ENCODE measurements around the gene MAMSTR.

DNA sequence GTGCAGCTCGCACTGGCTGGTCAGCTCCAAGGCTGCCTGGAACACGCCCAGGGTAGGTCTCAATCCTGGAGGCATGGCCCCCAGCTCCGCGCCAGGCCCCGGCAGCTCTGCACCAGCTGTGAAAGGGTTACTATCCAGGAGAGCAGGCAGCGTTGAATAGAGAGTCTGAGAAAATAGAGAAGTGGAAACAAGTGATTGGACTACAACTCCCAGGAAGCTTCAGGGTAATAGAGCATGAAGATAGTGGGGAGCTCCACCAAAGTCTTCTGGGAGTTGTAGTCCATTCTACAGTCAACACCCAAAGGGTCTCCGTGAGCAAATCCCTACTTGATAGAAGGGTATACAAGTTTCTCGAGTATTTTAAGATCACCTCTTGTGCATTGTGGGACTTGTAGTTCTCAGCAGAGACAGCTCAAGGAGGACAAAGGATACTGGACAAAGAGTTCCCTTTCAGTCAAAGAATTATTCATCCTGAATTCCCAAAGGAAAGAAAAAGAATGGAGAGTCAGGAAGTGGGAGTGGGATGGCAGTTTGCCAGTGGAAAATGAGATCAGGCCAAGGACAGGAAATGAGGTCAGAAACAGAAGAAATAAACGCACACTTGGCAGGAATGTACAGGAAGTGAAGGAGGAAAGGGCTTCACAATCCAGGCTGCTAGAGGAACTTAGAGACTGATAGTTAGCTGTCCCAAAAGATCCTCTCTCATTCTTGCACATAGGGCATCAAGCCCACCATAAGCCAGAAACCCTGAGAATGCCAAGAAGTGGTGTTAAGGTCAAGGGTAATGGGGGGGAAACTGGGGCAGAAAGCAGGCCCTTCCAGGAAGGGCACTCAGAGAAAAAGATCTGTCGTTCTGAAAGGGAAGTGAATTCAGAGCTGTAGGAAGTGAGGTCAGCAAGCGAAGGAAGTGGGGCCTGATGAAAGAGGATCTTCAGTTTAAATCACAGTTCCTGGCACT is 5.5 kb upstream of the MAMSTR start:
- TF ChIP-seq, protein P1, sequence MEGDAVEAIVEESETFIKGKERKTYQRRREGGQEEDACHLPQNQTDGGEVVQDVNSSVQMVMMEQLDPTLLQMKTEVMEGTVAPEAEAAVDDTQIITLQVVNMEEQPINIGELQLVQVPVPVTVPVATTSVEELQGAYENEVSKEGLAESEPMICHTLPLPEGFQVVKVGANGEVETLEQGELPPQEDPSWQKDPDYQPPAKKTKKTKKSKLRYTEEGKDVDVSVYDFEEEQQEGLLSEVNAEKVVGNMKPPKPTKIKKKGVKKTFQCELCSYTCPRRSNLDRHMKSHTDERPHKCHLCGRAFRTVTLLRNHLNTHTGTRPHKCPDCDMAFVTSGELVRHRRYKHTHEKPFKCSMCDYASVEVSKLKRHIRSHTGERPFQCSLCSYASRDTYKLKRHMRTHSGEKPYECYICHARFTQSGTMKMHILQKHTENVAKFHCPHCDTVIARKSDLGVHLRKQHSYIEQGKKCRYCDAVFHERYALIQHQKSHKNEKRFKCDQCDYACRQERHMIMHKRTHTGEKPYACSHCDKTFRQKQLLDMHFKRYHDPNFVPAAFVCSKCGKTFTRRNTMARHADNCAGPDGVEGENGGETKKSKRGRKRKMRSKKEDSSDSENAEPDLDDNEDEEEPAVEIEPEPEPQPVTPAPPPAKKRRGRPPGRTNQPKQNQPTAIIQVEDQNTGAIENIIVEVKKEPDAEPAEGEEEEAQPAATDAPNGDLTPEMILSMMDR (conservative IDR thresholded peaks at IDR 0.05 in 1 of 2, IDR thresholded peaks at IDR 0.05 in 1 of 2; ENCODE audit: low read depth in 1 of 2, low read length in 2 of 2), result no peak
- TF ChIP-seq EZH2 (IDR thresholded peaks at IDR 0.05; ENCODE audit: low read length, missing control alignments), result no peak

Measured in fibroblast of lung (primary cell).